GM12873 (cell line): ENCODE data around the gene INSYN1.

Experiments
- TF ChIP-seq, protein P1 (sequence below): IDR thresholded peaks from 2 replicates; pipeline ENCODE4 v1.5.1; 2012; ENCODE audit warnings: low read depth, mild to moderate bottlenecking, moderate library complexity, low read length, control low read depth; ENCODE audit not compliant: insufficient read depth; ENCODE audit errors: missing control alignments

The INSYN1 gene

DNA sequence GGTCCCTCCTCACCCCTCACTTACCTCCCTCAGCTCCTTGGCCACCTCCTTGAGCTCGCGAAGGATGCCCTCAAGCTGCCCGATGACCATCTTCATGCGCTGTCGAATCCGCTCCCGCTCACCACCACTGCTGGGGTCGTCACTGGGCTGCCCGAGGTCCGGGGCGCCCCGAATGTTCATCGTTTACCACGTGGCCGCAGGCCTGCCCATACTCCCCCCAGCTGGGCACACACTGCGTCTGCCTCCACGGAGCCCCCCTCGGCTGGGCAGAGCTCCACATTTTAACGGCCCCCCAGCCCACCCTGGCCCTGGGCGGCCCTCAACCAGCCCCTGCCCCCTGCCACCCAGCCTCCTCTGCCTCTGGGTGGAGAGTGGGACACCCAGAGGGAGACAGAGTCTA lies 2.2 kb downstream of the INSYN1 start:
- TF ChIP-seq, protein P1, sequence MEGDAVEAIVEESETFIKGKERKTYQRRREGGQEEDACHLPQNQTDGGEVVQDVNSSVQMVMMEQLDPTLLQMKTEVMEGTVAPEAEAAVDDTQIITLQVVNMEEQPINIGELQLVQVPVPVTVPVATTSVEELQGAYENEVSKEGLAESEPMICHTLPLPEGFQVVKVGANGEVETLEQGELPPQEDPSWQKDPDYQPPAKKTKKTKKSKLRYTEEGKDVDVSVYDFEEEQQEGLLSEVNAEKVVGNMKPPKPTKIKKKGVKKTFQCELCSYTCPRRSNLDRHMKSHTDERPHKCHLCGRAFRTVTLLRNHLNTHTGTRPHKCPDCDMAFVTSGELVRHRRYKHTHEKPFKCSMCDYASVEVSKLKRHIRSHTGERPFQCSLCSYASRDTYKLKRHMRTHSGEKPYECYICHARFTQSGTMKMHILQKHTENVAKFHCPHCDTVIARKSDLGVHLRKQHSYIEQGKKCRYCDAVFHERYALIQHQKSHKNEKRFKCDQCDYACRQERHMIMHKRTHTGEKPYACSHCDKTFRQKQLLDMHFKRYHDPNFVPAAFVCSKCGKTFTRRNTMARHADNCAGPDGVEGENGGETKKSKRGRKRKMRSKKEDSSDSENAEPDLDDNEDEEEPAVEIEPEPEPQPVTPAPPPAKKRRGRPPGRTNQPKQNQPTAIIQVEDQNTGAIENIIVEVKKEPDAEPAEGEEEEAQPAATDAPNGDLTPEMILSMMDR = no peak

- TF ChIP-seq, protein P1 = no peak
Observed at GRCh38 chr15:73750438-73750837, 2.7 kb downstream of the INSYN1 start.

GRCh38 chr15:73749971-73750370 lies 3.2 kb downstream of the INSYN1 start:
- TF ChIP-seq, protein P1 = no peak

DNA sequence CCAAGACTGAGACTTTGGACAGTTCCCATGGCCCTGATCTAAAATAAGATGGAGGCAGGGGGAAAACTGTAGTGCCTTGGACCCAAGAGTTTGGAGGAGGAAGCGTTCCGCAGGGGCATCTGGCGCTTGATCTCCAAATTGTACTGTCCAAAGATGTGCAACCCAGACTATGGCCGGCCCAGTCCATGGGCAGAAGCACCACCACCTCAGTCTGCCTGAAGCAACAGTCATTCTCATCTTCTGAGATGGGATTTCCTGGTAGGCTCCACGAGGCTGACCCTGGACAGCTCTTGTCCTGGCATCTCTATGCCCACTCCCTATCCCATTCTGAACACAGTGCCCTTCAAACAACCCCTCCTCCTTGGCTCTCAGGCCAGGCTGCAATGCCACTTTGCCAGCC lies 3.6 kb downstream of the INSYN1 start:
- TF ChIP-seq, protein P1 = no peak

DNA sequence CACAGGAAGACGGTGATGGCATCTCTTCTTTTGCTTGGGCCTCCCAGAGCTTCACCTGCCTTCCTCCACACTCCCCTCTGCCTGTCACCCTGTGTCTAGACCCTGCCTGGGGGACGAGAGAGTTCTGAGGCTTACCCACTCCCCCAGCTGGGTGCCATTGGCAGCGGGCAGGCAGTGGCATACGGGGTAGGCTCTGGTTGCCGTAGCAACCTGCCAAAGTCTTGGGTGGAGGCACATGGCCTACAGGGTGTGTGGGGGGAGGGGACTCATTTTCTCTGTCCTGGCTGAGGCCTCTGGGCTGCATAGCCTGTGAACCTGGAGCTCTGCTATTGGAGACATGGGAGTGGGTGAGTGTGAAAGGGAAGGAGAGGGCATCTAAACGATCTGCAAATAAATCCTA lies 4.4 kb downstream of the INSYN1 start:
- TF ChIP-seq, protein P1 = no peak

GRCh38 chr15:73747847-73748590 lies 5.1 kb downstream of the INSYN1 start:
- TF ChIP-seq, protein P1 = no peak

DNA sequence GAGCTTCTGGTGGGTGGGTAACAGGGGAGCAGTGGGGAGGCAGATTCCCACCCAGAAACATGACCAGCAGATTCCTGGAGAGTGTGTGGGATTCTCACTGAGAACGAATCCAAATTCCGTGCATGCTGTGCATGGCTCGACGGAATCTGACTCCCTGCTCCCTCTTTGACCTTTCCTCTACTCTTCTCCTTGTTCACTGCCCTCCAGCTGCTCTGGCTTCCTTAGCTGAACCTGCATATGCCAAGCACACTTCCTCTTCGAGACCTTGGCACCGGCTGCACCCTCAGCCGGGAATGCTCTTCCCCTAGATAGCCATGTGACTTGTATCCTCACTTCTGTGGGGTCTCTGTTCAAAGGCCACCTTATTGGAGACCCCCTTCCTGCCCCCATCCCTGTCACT lies 6.3 kb downstream of the INSYN1 start:
- TF ChIP-seq, protein P1 = no peak
